Neural cell (in vitro differentiated cells): Measurements from ENCODE around the gene SPPL3. TPM values are rescaled to one million over a fixed set of nuclear protein-coding genes. Genes with fewer than 3 reads are reported as not detected.

ENCODE experiments used
- H2AFZ ChIP-seq: fragments of 200-600, 300-800 bp; sonication (generic), shearing (Covaris generic); 2 replicates; pipeline ENCODE4 v1.6.0; 2014; ENCODE audit warnings: low read depth, mild to moderate bottlenecking, antibody characterized with exemption, low read length, moderate library complexity
- H3F3A ChIP-seq: fragments of 200-600 bp; shearing (Covaris generic); 2 replicates; pipeline ENCODE4 v1.6.1; 2016; ENCODE audit warnings: mild to moderate bottlenecking, moderate library complexity, mixed read lengths, antibody characterized with exemption, low read length; ENCODE audit not compliant: insufficient read depth, poor library complexity, severe bottlenecking
- H3K27ac ChIP-seq: fragments of 200-600, 300-800 bp; sonication (generic), shearing (Covaris generic); 2 replicates; pipeline ENCODE4 v1.5.1; 2014; ENCODE audit warnings: mild to moderate bottlenecking, low read length, moderate library complexity
- H3K27me3 ChIP-seq: fragments of 300-800, 200-600 bp; sonication (generic), shearing (Covaris generic); 2 replicates; pipeline ENCODE4 v1.6.0; 2014; ENCODE audit warnings: mild to moderate bottlenecking, low read depth, low read length, moderate library complexity; ENCODE audit not compliant: insufficient read depth
- H3K36me3 ChIP-seq: fragments of 300-800, 200-600 bp; sonication (generic), shearing (Covaris generic); 2 replicates; pipeline ENCODE4 v1.5.1; 2014; ENCODE audit warnings: mild to moderate bottlenecking, antibody characterized with exemption, low read length, moderate library complexity; ENCODE audit not compliant: insufficient read depth
- H3K4me2 ChIP-seq: fragments of 300-800, 200-600 bp; sonication (generic), shearing (Covaris generic); 2 replicates; pipeline ENCODE4 v1.6.0; 2014; ENCODE audit warnings: mild to moderate bottlenecking, low read length
- H3K4me3 ChIP-seq: fragments of 300-800, 200-600 bp; sonication (generic), shearing (Covaris generic); 2 replicates; pipeline ENCODE4 v1.5.1; 2014; ENCODE audit warnings: mild to moderate bottlenecking, low read length, moderate library complexity
- H3K79me2 ChIP-seq: fragments of 200-600 bp; shearing (Covaris generic); replicated peaks from 2 replicates; pipeline ENCODE4 v1.6.0; 2014; ENCODE audit warnings: mild to moderate bottlenecking, low read length, moderate library complexity; ENCODE audit not compliant: insufficient read depth
- H3K9ac ChIP-seq: fragments of 300-800, 200-600 bp; sonication (generic), shearing (Covaris generic); 2 replicates; pipeline ENCODE4 v1.6.1; 2016; ENCODE audit warnings: mild to moderate bottlenecking, low read length, mixed read lengths
- H3K9me2 ChIP-seq: fragments of 200-600 bp; shearing (Covaris generic); 2 replicates; pipeline ENCODE4 v1.6.1; 2016; ENCODE audit warnings: mild to moderate bottlenecking, low read length, mixed read lengths; ENCODE audit not compliant: insufficient read depth
- H3K9me3 ChIP-seq: fragments of 200-600, 300-800 bp; sonication (generic), shearing (Covaris generic); 2 replicates; pipeline ENCODE4 v1.6.1; 2016; ENCODE audit warnings: mild to moderate bottlenecking, mixed run types, low read length, moderate library complexity, mixed read lengths
- H4K20me1 ChIP-seq: fragments of 200-600 bp; shearing (Covaris generic); 2 replicates; pipeline ENCODE4 v1.6.1; 2016; ENCODE audit warnings: mild to moderate bottlenecking, mixed run types; ENCODE audit not compliant: insufficient read depth
- CTCF ChIP-seq: fragments of 450-650 bp; IDR thresholded peaks from 2 replicates; pipeline ENCODE4 v1.5.1; 2014; ENCODE audit warnings: antibody characterized with exemption, mild to moderate bottlenecking, moderate library complexity; ENCODE audit not compliant: poor library complexity, severe bottlenecking
- EP300 ChIP-seq: fragments of 450-650 bp; conservative IDR thresholded peaks from 2 replicates; pipeline ENCODE4 v1.6.1; 2014; ENCODE audit warnings: antibody characterized with exemption, mild to moderate bottlenecking, moderate library complexity; ENCODE audit not compliant: poor library complexity, severe bottlenecking
- EZH2 ChIP-seq: fragments of 200-600, 300-800 bp; shearing (Covaris generic), sonication (generic); IDR thresholded peaks from 2 replicates; pipeline ENCODE4 v1.6.1; 2014; ENCODE audit warnings: antibody characterized with exemption, low read length, borderline replicate concordance, mild to moderate bottlenecking; ENCODE audit not compliant: insufficient read depth, poor library complexity, severe bottlenecking
- MXI1 ChIP-seq: fragments of 450-650 bp; conservative IDR thresholded peaks from 2 replicates; pipeline ENCODE4 v1.6.1; 2014; ENCODE audit warnings: antibody characterized with exemption, mild to moderate bottlenecking; ENCODE audit not compliant: poor library complexity, severe bottlenecking
- POLR2AphosphoS5 ChIP-seq: IDR thresholded peaks from 2 replicates; pipeline ENCODE4 v1.6.1; 2012
- RAD21 ChIP-seq: fragments of 450-650 bp; conservative IDR thresholded peaks from 2 replicates; pipeline ENCODE4 v1.6.1; 2014; ENCODE audit warnings: antibody characterized with exemption, mild to moderate bottlenecking, moderate library complexity
- REST ChIP-seq: IDR thresholded peaks from 2 replicates; pipeline ENCODE4 v1.6.1; 2012; ENCODE audit warnings: borderline replicate concordance
- SMC3 ChIP-seq: fragments of 450-650 bp; conservative IDR thresholded peaks from 2 replicates; pipeline ENCODE4 v1.6.1; 2014; ENCODE audit warnings: antibody characterized with exemption, mild to moderate bottlenecking, moderate library complexity; ENCODE audit not compliant: poor library complexity
- TAF1 ChIP-seq: IDR thresholded peaks from 2 replicates; pipeline ENCODE4 v1.6.1; 2012; ENCODE audit warnings: low read depth
- polyA plus RNA-seq: library from polyadenylated mRNA; depleted of rRNA; stranded (reverse); fragments of >200 nt; gene quantifications from 2 replicates; pipeline ENCODE4 v1.2.3, GENCODE V29; 2014

Gene SPPL3
- polyA plus RNA-seq, 1 donor from 2014 or later, result 21.3 TPM

DNA sequence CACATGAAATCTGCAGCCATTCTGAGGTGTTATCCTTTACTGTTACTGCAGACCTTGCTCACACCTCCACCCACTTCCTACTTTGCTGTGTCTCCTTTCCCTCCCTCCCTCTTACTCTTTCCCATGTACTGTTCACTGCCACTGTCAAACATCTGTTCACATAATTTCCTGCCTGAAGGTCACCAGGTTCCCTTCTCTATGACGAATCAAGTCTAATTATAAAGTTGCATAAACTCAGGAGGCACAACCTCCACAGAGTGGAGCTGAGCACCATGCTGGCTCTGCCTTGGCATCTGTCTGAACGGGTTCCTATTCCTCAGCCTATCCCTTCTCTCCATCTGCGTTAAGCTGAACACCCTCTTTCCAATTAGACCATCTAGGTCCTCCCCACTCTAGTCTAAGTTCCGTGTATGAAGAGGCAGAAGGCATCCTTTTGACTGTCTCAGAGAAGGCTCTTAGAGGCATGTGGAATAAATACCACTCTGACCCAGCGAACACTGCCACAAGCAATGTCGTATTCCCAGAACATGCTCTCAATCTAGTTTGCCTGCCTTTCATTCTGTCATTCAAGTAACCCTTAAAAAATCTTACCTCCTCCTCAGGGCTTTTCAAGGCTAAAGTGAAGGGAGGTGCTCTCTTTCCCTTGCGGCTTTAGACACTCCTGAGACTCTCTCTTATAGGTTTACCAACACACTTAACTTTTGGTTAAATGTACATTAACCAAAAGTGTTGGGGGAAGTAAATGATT is 129.8 kb downstream of the SPPL3 start:
- Histone ChIP-seq H3K4me3 (no peak overlapping the region), H3K27ac (no peak overlapping the region), H4K20me1 (no peaks in the 10 kb centered on the region), H3K36me3 (no peaks in the 10 kb centered on the region), H3K9ac (no peak overlapping the region), H3F3A (no peaks in the 10 kb centered on the region), H3K9me2 (no peaks in the 10 kb centered on the region), H3K9me3 (no peaks in the 10 kb centered on the region), H3K27me3 (no peaks in the 10 kb centered on the region), H2AFZ (no peak overlapping the region), H3K4me2 (no peak overlapping the region), H3K79me2 (no peaks in the 10 kb centered on the region)
- TF ChIP-seq REST (no peak), RAD21 (no peak), EP300 (no peak), EZH2 (no peak), TAF1 (no peak), CTCF (no peak), MXI1 (no peak), SMC3 (no peak), POLR2AphosphoS5 (no peak)

GRCh38 chr12:120771097-120771496 is 133.1 kb downstream of the SPPL3 start:
- no peak overlapping the region for H3K4me3 ChIP-seq
- no peak overlapping the region for H3K27ac ChIP-seq
- H3K9me2 ChIP-seq, result no peaks in the 10 kb centered on the region
- H3F3A ChIP-seq, result no peaks in the 10 kb centered on the region
- H3K27me3 ChIP-seq, result no peaks in the 10 kb centered on the region
- H3K36me3 ChIP-seq, result peaks cover 11% of the 10 kb centered on the region
- H2AFZ ChIP-seq, result no peak overlapping the region
- no peaks in the 10 kb centered on the region for H4K20me1 ChIP-seq
- no peaks in the 10 kb centered on the region for H3K9me3 ChIP-seq
- H3K79me2 ChIP-seq, result no peaks in the 10 kb centered on the region
- H3K9ac ChIP-seq, result no peak overlapping the region
- no peak overlapping the region for H3K4me2 ChIP-seq
- TF ChIP-seq CTCF (no peak), TAF1 (no peak), POLR2AphosphoS5 (no peak), EZH2 (no peak), RAD21 (no peak), SMC3 (no peak), MXI1 (no peak), EP300 (no peak), REST (no peak)
